K562 (cell line): Measurements from ENCODE around the gene UGT3A2. TPM values are rescaled to one million over a fixed set of nuclear protein-coding genes. Genes with fewer than 3 reads are reported as not detected.
A peak's percentile ranks its signal among the peaks of the same experiment; 100 is the strongest.

Experiments
- BHLHE40 ChIP-seq: IDR thresholded peaks from 2 replicates; pipeline ENCODE4 v1.6.1; 2011; ENCODE audit warnings: low read length, improper control_type of control experiment
- CLOCK ChIP-seq: fragments of 250-450 bp; sonication (Bioruptor Pico); IDR thresholded peaks from 2 replicates; pipeline ENCODE4 v1.4.0; 2020; ENCODE audit warnings: mild to moderate bottlenecking, moderate library complexity, borderline replicate concordance
- ESRRA ChIP-seq: fragments of 450-650 bp; IDR thresholded peaks from 2 replicates; pipeline ENCODE4 v1.6.1; 2014; ENCODE audit warnings: low read depth, mild to moderate bottlenecking, moderate library complexity, borderline replicate concordance
- EWSR1 ChIP-seq: fragments of 450-650 bp; IDR thresholded peaks from 2 replicates; pipeline ENCODE4 v1.6.1; 2018; ENCODE audit warnings: borderline replicate concordance, mild to moderate bottlenecking, low read depth, moderate library complexity; ENCODE audit not compliant: partially characterized antibody
- GATAD2A ChIP-seq: fragments of 450-650 bp; IDR thresholded peaks from 2 replicates; pipeline ENCODE4 v1.6.1; 2017
- HDAC8 ChIP-seq: fragments of 450-650 bp; IDR thresholded peaks from 2 replicates; pipeline ENCODE4 v1.6.1; 2016; ENCODE audit warnings: mild to moderate bottlenecking, missing genetic modification characterization, moderate library complexity, missing compliant biosample characterization
- LARP7 ChIP-seq: fragments of 450-650 bp; IDR thresholded peaks from 2 replicates; pipeline ENCODE4 v1.6.1; 2016
- MEIS2 ChIP-seq: fragments of 450-650 bp; IDR thresholded peaks from 2 replicates; pipeline ENCODE4 v1.6.1; 2014; ENCODE audit warnings: mild to moderate bottlenecking; ENCODE audit not compliant: partially characterized antibody
- MTF1 ChIP-seq: fragments of 250-450 bp; sonication (Bioruptor Pico); IDR thresholded peaks from 2 replicates; pipeline ENCODE4 v1.9.0; 2021; ENCODE audit warnings: moderate library complexity, mild to moderate bottlenecking, inconsistent platforms, borderline replicate concordance
- PTBP1 ChIP-seq: fragments of 200-400 bp; formaldehyde crosslinking; IDR thresholded peaks from 2 replicates; pipeline ENCODE4 v1.6.1; 2017; ENCODE audit warnings: low read depth, low read length
- PYGO2 ChIP-seq: fragments of 450-650 bp; IDR thresholded peaks from 2 replicates; pipeline ENCODE4 v1.6.1; 2016; ENCODE audit warnings: mild to moderate bottlenecking, missing genetic modification characterization, moderate library complexity, missing compliant biosample characterization
- RBM25 ChIP-seq: fragments of 200-400 bp; formaldehyde crosslinking; IDR thresholded peaks from 2 replicates; pipeline ENCODE4 v1.6.1; 2018; ENCODE audit warnings: low read length, low read depth, moderate library complexity; ENCODE audit not compliant: severe bottlenecking
- RFX5 ChIP-seq: IDR thresholded peaks from 2 replicates; pipeline ENCODE4 v1.6.1; 2011; ENCODE audit warnings: low read depth, mild to moderate bottlenecking, improper control_type of control experiment, low read length
- SRSF9 ChIP-seq: fragments of 200-400 bp; formaldehyde crosslinking; IDR thresholded peaks from 2 replicates; pipeline ENCODE4 v1.6.1; 2017; ENCODE audit warnings: low read depth, low read length, borderline replicate concordance
- STAT5A ChIP-seq: IDR thresholded peaks from 2 replicates; pipeline ENCODE4 v1.6.1; 2012; ENCODE audit warnings: low read length, inconsistent platforms, borderline replicate concordance
- TAF15 ChIP-seq: fragments of 200-400 bp; formaldehyde crosslinking; IDR thresholded peaks from 2 replicates; pipeline ENCODE4 v1.6.1; 2017; ENCODE audit warnings: mild to moderate bottlenecking, low read depth, low read length, moderate library complexity
- USF2 ChIP-seq: sonication (generic); formaldehyde crosslinking; IDR thresholded peaks from 2 replicates; pipeline ENCODE4 v1.5.0; 2020; ENCODE audit warnings: missing genetic modification reagents
- XRCC5 ChIP-seq: fragments of 200-400 bp; formaldehyde crosslinking; IDR thresholded peaks from 2 replicates; pipeline ENCODE4 v1.6.1; 2017; ENCODE audit warnings: low read depth, mild to moderate bottlenecking, low read length
- ZMIZ1 ChIP-seq, 2 experiments: fragments of 150-350 bp in 1 of 2; IDR thresholded peaks; 2 replicates each; pipeline ENCODE4 v1.6.1; 2012 to 2016; ENCODE audit warnings: low read depth in 2 of 2, low read length in 2 of 2, mild to moderate bottlenecking in 1 of 2, moderate library complexity in 1 of 2
- ZNF445 ChIP-seq: fragments of 250-450 bp; sonication (Bioruptor Pico); IDR thresholded peaks from 2 replicates; pipeline ENCODE4 v1.4.0; 2020; ENCODE audit warnings: low read depth, mild to moderate bottlenecking, moderate library complexity
- ZNF57 ChIP-seq: fragments of 450-650 bp; formaldehyde crosslinking; IDR thresholded peaks from 2 replicates; pipeline ENCODE4 v1.4.0; 2020; ENCODE audit warnings: mild to moderate bottlenecking, moderate library complexity
- ZNF79 ChIP-seq: fragments of 250-450 bp; sonication (Bioruptor Pico); IDR thresholded peaks from 2 replicates; pipeline ENCODE4 v1.4.0; 2020; ENCODE audit warnings: low read depth, mild to moderate bottlenecking, moderate library complexity
- polyA plus RNA-seq, 8 experiments: library from polyadenylated mRNA; depleted of rRNA in 4 of 8; stranded (reverse) in 5 of 8; unstranded in 3 of 8; fragments of >200 nt; fragmentation: Nextera tagmentation in 2 of 8; fragmentation: Illumina TruSeq in 1 of 8; extraction: Ambion mirVana in 2 of 8; extraction: Trizol in 1 of 8; gene quantifications; 2 replicates each; pipeline versions ENCODE4 v1.2.1 to v1.2.3, GENCODE V29; 2011 to 2014; ENCODE audit warnings: inconsistent platforms in 1 of 8, missing spikeins in 1 of 8
- total RNA-seq, 7 experiments: library from RNA; depleted of rRNA in 6 of 7; stranded (reverse); fragments of >200 nt in 6 of 7; fragmentation: Illumina TruSeq in 2 of 7; extraction: Trizol in 2 of 7; gene quantifications; 2 replicates each; pipeline versions ENCODE4 v1.2.1 to v1.2.3, GENCODE V29; 2011 to 2021; ENCODE audit warnings: low replicate concordance in 1 of 7

Gene UGT3A2
- total and polyA plus RNA-seq, 9 of the 15 experiments (the other 6 are each of a cell fraction or from before 2014, with no cell fraction given), result not detected

GRCh38 chr5:36111238-36111637 is 44.6 kb upstream of the UGT3A2 start (continued):
- no peak for TF ChIP-seq CLOCK
- no peak for TF ChIP-seq GATAD2A
- no peak for TF ChIP-seq PTBP1
- no peak for TF ChIP-seq ZNF79 (CRISPR knock-in tag)
- no peak for TF ChIP-seq TAF15
- no peak for TF ChIP-seq RBM25
- TF ChIP-seq ZMIZ1 (IDR thresholded peaks at IDR 0.05; ENCODE audit: low read depth in 2 of 2, low read length in 2 of 2), result no peak
- TF ChIP-seq BHLHE40, result no peak
- TF ChIP-seq MTF1 (CRISPR knock-in tag), result no peak
- no peak for TF ChIP-seq ZNF57 (CRISPR knock-in tag)
- TF ChIP-seq USF2 (CRISPR knock-in tag), result no peak
- no peak for TF ChIP-seq RFX5
- TF ChIP-seq HDAC8, result no peak
- TF ChIP-seq LARP7, result no peak
- peak; percentile 84 for TF ChIP-seq STAT5A
- no peak for TF ChIP-seq XRCC5
- no peak for TF ChIP-seq ZNF445 (CRISPR knock-in tag)
- TF ChIP-seq MEIS2, result peak; percentile 88
- no peak for TF ChIP-seq PYGO2 (tag)
- TF ChIP-seq EWSR1, result no peak
- TF ChIP-seq SRSF9, result no peak
- no peak for TF ChIP-seq ESRRA
